HepG2 (cell line): ENCODE data around the gene MTG1. TPM values are rescaled to one million over a fixed set of nuclear protein-coding genes. Genes with fewer than 3 reads are reported as not detected.
A peak's percentile ranks its signal among the peaks of the same experiment; 100 is the strongest.

Experiments used
- CREM ChIP-seq, 2 experiments: sonication (generic) in 1 of 2; formaldehyde crosslinking in 1 of 2; IDR thresholded peaks; 2 replicates each; pipeline versions ENCODE4 v1.4.0 to v1.6.1; 2016 to 2020; ENCODE audit warnings: antibody characterized with exemption in 1 of 2, mild to moderate bottlenecking in 1 of 2, missing genetic modification reagents in 1 of 2
- GATAD1 ChIP-seq: IDR thresholded peaks from 2 replicates; pipeline ENCODE4 v1.6.1; 2016; ENCODE audit warnings: missing genetic modification reagents, missing compliant biosample characterization
- KAT7 ChIP-seq: IDR thresholded peaks from 2 replicates; pipeline ENCODE4 v1.6.1; 2018; ENCODE audit warnings: borderline replicate concordance, missing compliant biosample characterization
- KLF13 ChIP-seq: sonication (generic); formaldehyde crosslinking; IDR thresholded peaks from 2 replicates; pipeline ENCODE4 v1.4.0; 2020; ENCODE audit warnings: mild to moderate bottlenecking, missing genetic modification reagents
- LCORL ChIP-seq, 2 experiments: fragments of 450-650 bp in 1 of 2; sonication (generic) in 1 of 2; formaldehyde crosslinking in 1 of 2; IDR thresholded peaks; 2 replicates each; pipeline versions ENCODE4 v1.5.0 to v1.6.1; 2017 to 2020; ENCODE audit warnings: antibody characterized with exemption in 1 of 2, missing genetic modification reagents in 1 of 2
- MED1 ChIP-seq: sonication (generic); formaldehyde crosslinking; IDR thresholded peaks from 2 replicates; pipeline ENCODE4 v1.4.0; 2020; ENCODE audit warnings: missing genetic modification reagents
- MEIS1 ChIP-seq: sonication (generic); formaldehyde crosslinking; IDR thresholded peaks from 2 replicates; pipeline ENCODE4 v1.9.0; 2021; ENCODE audit warnings: mild to moderate bottlenecking, missing genetic modification reagents, moderate library complexity, borderline replicate concordance
- NRL ChIP-seq: sonication (generic); formaldehyde crosslinking; IDR thresholded peaks from 2 replicates; pipeline ENCODE4 v1.5.0; 2020; ENCODE audit warnings: missing genetic modification reagents, mild to moderate bottlenecking, moderate library complexity, borderline replicate concordance
- POLR2A ChIP-seq, 2 experiments: IDR thresholded peaks; 2 replicates each; pipeline ENCODE4 v1.6.1; 2011; ENCODE audit warnings: low read depth in 2 of 2, low read length in 2 of 2, mild to moderate bottlenecking in 1 of 2, moderate library complexity in 1 of 2; ENCODE audit not compliant: insufficient read depth in 1 of 2
- RNF219 ChIP-seq: sonication (generic); formaldehyde crosslinking; IDR thresholded peaks from 2 replicates; pipeline ENCODE4 v1.5.0; 2020; ENCODE audit warnings: mild to moderate bottlenecking, missing genetic modification reagents
- RXRA ChIP-seq: sonication (generic); formaldehyde crosslinking; IDR thresholded peaks from 2 replicates; pipeline ENCODE4 v1.5.1; 2020; ENCODE audit warnings: missing genetic modification reagents
- SALL1 ChIP-seq: sonication (generic); formaldehyde crosslinking; IDR thresholded peaks from 2 replicates; pipeline ENCODE4 v1.8.0; 2022; ENCODE audit warnings: mild to moderate bottlenecking, missing genetic modification reagents
- SIN3A ChIP-seq: IDR thresholded peaks from 2 replicates; pipeline ENCODE4 v1.6.1; 2011; ENCODE audit warnings: low read depth, mild to moderate bottlenecking, control low read depth, low read length, borderline replicate concordance
- SP1 ChIP-seq, 2 experiments: fragments of 450-650 bp in 1 of 2; sonication (generic) in 1 of 2; formaldehyde crosslinking in 1 of 2; IDR thresholded peaks; 2 replicates each; pipeline versions ENCODE4 v1.4.0 to v1.6.1; 2016 to 2020; ENCODE audit warnings: missing genetic modification reagents in 1 of 2
- SUZ12 ChIP-seq: fragments of 150-350 bp; IDR thresholded peaks from 2 replicates; pipeline ENCODE4 v1.6.1; 2014; ENCODE audit warnings: low read depth, low read length
- TCF12 ChIP-seq, 2 experiments: fragments of 450-650 bp in 1 of 2; sonication (generic) in 1 of 2; formaldehyde crosslinking in 1 of 2; IDR thresholded peaks; 2 replicates each; pipeline versions ENCODE4 v1.6.1 to v1.8.0; 2017 to 2022; ENCODE audit warnings: antibody characterized with exemption in 1 of 2, mild to moderate bottlenecking in 1 of 2, missing genetic modification reagents in 1 of 2, moderate library complexity in 1 of 2
- TEF ChIP-seq: sonication (generic); formaldehyde crosslinking; IDR thresholded peaks from 2 replicates; pipeline ENCODE4 v1.5.0; 2020; ENCODE audit warnings: missing genetic modification reagents
- TRAFD1 ChIP-seq: sonication (generic); formaldehyde crosslinking; IDR thresholded peaks from 2 replicates; pipeline ENCODE4 v1.5.1; 2020; ENCODE audit warnings: missing genetic modification reagents, mild to moderate bottlenecking, borderline replicate concordance
- ZEB1 ChIP-seq: IDR thresholded peaks from 2 replicates; pipeline ENCODE4 v1.6.1; 2012; ENCODE audit warnings: mild to moderate bottlenecking, low read depth, inconsistent platforms; ENCODE audit not compliant: insufficient replicate concordance
- ZNF136 ChIP-seq: sonication (generic); formaldehyde crosslinking; IDR thresholded peaks from 2 replicates; pipeline ENCODE4 v1.8.1; 2022; ENCODE audit warnings: low read depth, mild to moderate bottlenecking, moderate library complexity, missing genetic modification reagents
- ZNF274 ChIP-seq: sonication (generic); formaldehyde crosslinking; IDR thresholded peaks from 2 replicates; pipeline ENCODE4 v1.5.1; 2020; ENCODE audit warnings: mild to moderate bottlenecking, missing genetic modification reagents
- ZNF576 ChIP-seq: sonication (generic); formaldehyde crosslinking; IDR thresholded peaks from 2 replicates; pipeline ENCODE4 v1.4.0; 2020; ENCODE audit warnings: mild to moderate bottlenecking, missing genetic modification reagents
- ZSCAN21 ChIP-seq: sonication (generic); formaldehyde crosslinking; IDR thresholded peaks from 2 replicates; pipeline ENCODE4 v1.8.0; 2022; ENCODE audit warnings: mild to moderate bottlenecking, missing genetic modification reagents, moderate library complexity, borderline replicate concordance
- polyA plus RNA-seq, 8 experiments: library from polyadenylated mRNA; depleted of rRNA in 3 of 8; stranded (reverse) in 7 of 8; unstranded in 1 of 8; fragments of >200 nt; fragmentation: Illumina TruSeq in 4 of 8; extraction: Trizol in 4 of 8; gene quantifications; 2 replicates each; pipeline versions ENCODE4 v1.2.1 to v1.2.3, GENCODE V29; 2011 to 2016; ENCODE audit warnings: low read depth in 4 of 8, missing spikeins in 1 of 8, mixed read lengths in 1 of 8; ENCODE audit not compliant: insufficient read depth in 1 of 8
- total RNA-seq, 5 experiments: library from RNA; depleted of rRNA; stranded (reverse); fragments of >200 nt; fragmentation: Illumina TruSeq; extraction: Trizol; gene quantifications; 2 replicates each; pipeline ENCODE4 v1.2.3, GENCODE V29; 2016; ENCODE audit warnings: low read depth in 1 of 5

The MTG1 gene
- total and polyA plus RNA-seq, 2 of the 13 experiments (the other 11 are each of a cell fraction or from before 2014, with no cell fraction given) = 42.0 to 103 TPM

GRCh38 chr10:133373174-133374090 lies 20.5 kb upstream of the MTG1 start, which contains the start of gene ECHS1 (continued):
- TF ChIP-seq MEIS1 (CRISPR knock-in tag) = no peak
- no peak for TF ChIP-seq RNF219 (CRISPR knock-in tag)
- no peak for TF ChIP-seq TRAFD1 (CRISPR knock-in tag)
- TF ChIP-seq KAT7 (CRISPR knock-in tag) = peak; percentile 63; the same call in 1 of the 2 replicates
- no peak for TF ChIP-seq ZEB1
- TF ChIP-seq ZNF576 = no peak
- no peak for TF ChIP-seq LCORL (IDR thresholded peaks at IDR 0.05)
- TF ChIP-seq LCORL (CRISPR knock-in tag; IDR thresholded peaks at IDR 0.05) = peak; percentile 57; the same call in 1 of the 2 replicates
- TF ChIP-seq SUZ12 = no peak
- TF ChIP-seq CREM (IDR thresholded peaks at IDR 0.05) = no peak
- no peak for TF ChIP-seq CREM (CRISPR knock-in tag; IDR thresholded peaks at IDR 0.05)
- TF ChIP-seq KLF13 (CRISPR knock-in tag) = no peak
- 0 out of 2 replicates have a peak, but pooled peaks have one; percentile 28 for TF ChIP-seq ZNF274
- TF ChIP-seq MED1 (CRISPR knock-in tag) = peak; percentile 55
- no peak for TF ChIP-seq TEF (CRISPR knock-in tag)
- peak in 1 of 2 experiments; percentile 86; a peak in 2 of 4 replicates for TF ChIP-seq POLR2A (IDR thresholded peaks at IDR 0.05; ENCODE audit: insufficient read depth in 1 of 2, low read depth in 2 of 2, low read length in 2 of 2)
- TF ChIP-seq SIN3A = peak; percentile 82; the same call in 1 of the 2 replicates
- 0 out of 2 replicates have a peak, but pooled peaks have one; percentile 53 for TF ChIP-seq SP1 (IDR thresholded peaks at IDR 0.05)
- peak; percentile 68 for TF ChIP-seq SP1 (CRISPR knock-in tag; IDR thresholded peaks at IDR 0.05)
- no peak for TF ChIP-seq TCF12 (IDR thresholded peaks at IDR 0.05)
- TF ChIP-seq TCF12 (CRISPR knock-in tag; IDR thresholded peaks at IDR 0.05) = 0 out of 2 replicates have a peak, but pooled peaks have one; percentile 46
- TF ChIP-seq ZNF136 (CRISPR knock-in tag) = no peak
- TF ChIP-seq ZSCAN21 (CRISPR knock-in tag) = peak; percentile 60; the same call in 1 of the 2 replicates
- peak; percentile 62; the same call in 1 of the 2 replicates for TF ChIP-seq NRL
- peak; percentile 23; the same call in 1 of the 2 replicates for TF ChIP-seq RXRA
- TF ChIP-seq SALL1 = peak; percentile 62
- TF ChIP-seq GATAD1 (CRISPR knock-in tag) = peak; percentile 73
